Right forelimb (tissue), 1 donor: ENCODE data around the gene DPP10.

Source experiments
- DNase-seq: peaks from one replicate; pipeline ENCODE4 v3.0.0-alpha.2; 2018

The DPP10 gene

GRCh38 chr2:115163572-115163971, 721.1 kb downstream of the DPP10 start:
- no peak for DNase-seq

- no peak for DNase-seq
These were observed 723.2 kb downstream of the DPP10 start for GRCh38 chr2:115165529-115166109.

GRCh38 chr2:115168457-115168856, 726.0 kb downstream of the DPP10 start:
- no peak for DNase-seq

GRCh38 chr2:115169814-115170213, 727.4 kb downstream of the DPP10 start:
- DNase-seq: no peak

- no peak for DNase-seq
These were observed 729.3 kb downstream of the DPP10 start for GRCh38 chr2:115171751-115172150.

- DNase-seq: no peak
These were observed 732.2 kb downstream of the DPP10 start for GRCh38 chr2:115174651-115175050.

- no peak for DNase-seq
These were observed 740.7 kb downstream of the DPP10 start for GRCh38 chr2:115183144-115183543.

GRCh38 chr2:115190459-115190858, 748.0 kb downstream of the DPP10 start:
- DNase-seq: no peak

GRCh38 chr2:115194623-115195022, 752.2 kb downstream of the DPP10 start:
- no peak for DNase-seq

GRCh38 chr2:115196587-115196986, 754.1 kb downstream of the DPP10 start:
- DNase-seq: no peak

GRCh38 chr2:115199966-115200365, 757.5 kb downstream of the DPP10 start:
- no peak for DNase-seq

- DNase-seq: no peak
These were observed 758.9 kb downstream of the DPP10 start for GRCh38 chr2:115201386-115201785.

GRCh38 chr2:115208493-115209164, 766.2 kb downstream of the DPP10 start:
- no peak for DNase-seq

GRCh38 chr2:115214050-115214449, 771.6 kb downstream of the DPP10 start:
- DNase-seq: no peak

- DNase-seq: no peak
These were observed 776.9 kb downstream of the DPP10 start for GRCh38 chr2:115219296-115219695.

GRCh38 chr2:115234186-115234585, 791.7 kb downstream of the DPP10 start:
- no peak for DNase-seq

GRCh38 chr2:115234737-115235136, 792.3 kb downstream of the DPP10 start:
- DNase-seq: no peak

GRCh38 chr2:115248066-115248465, 805.6 kb downstream of the DPP10 start:
- DNase-seq: no peak

GRCh38 chr2:115277366-115277765, 834.9 kb downstream of the DPP10 start:
- DNase-seq: no peak

- no peak for DNase-seq
These were observed 843.0 kb downstream of the DPP10 start for GRCh38 chr2:115285416-115285815.

GRCh38 chr2:115290478-115290877, 848.0 kb downstream of the DPP10 start:
- no peak for DNase-seq

- no peak for DNase-seq
These were observed 850.3 kb downstream of the DPP10 start for GRCh38 chr2:115292742-115293141.

GRCh38 chr2:115294999-115295398, 852.6 kb downstream of the DPP10 start:
- DNase-seq: no peak

GRCh38 chr2:115297056-115297455, 854.6 kb downstream of the DPP10 start:
- DNase-seq: no peak

- no peak for DNase-seq
These were observed 856.8 kb downstream of the DPP10 start for GRCh38 chr2:115299199-115299598.
